Motor neuron (in vitro differentiated cells): ENCODE results near the gene TSR3. TPM values are rescaled to one million over a fixed set of nuclear protein-coding genes. Genes with fewer than 3 reads are reported as not detected.

Source experiments
- ATAC-seq, 8 experiments: fragments of 200-7000 bp; cut with Tn5 transposase; replicated peaks in 6 of 8; 2 replicates each; pipeline ENCODE4 v1.8.0; 2021; ENCODE audit warnings: mild to moderate bottlenecking in 8 of 8, moderate library complexity in 8 of 8
- H3K27ac ChIP-seq, 2 donors: fragments of 250-450 bp; sonication (Bioruptor Pico); 2 replicates each; pipeline ENCODE4 v1.9.0; 2021; ENCODE audit warnings: antibody characterized with exemption in 2 of 2, mild to moderate bottlenecking in 2 of 2, moderate library complexity in 1 of 2
- H3K4me1 ChIP-seq, 2 donors: fragments of 250-450 bp; sonication (Bioruptor Pico); replicated peaks in 1 of 2; 2 replicates each; pipeline ENCODE4 v1.6.1; 2021; ENCODE audit warnings: antibody characterized with exemption in 2 of 2, mild to moderate bottlenecking in 2 of 2, moderate library complexity in 1 of 2
- H3K4me3 ChIP-seq, 5 donors: fragments of 250-450 bp; sonication (Bioruptor Pico); 2 replicates each; pipeline ENCODE4 v1.9.0; 2021; ENCODE audit warnings: antibody characterized with exemption in 5 of 5, mild to moderate bottlenecking in 5 of 5, moderate library complexity in 4 of 5
- WGBS, 10 experiments: fragments of 450-650 bp; shearing (Covaris generic); methylation state at CpG; one replicate each; pipeline ENCODE4 v1.0.0; 2022; 5-methylcytosine and 5-hydroxymethylcytosine counted together
- in situ Hi-C, 9 experiments: fragments of 400-800 bp; cut with MboI; loops; one replicate each; pipeline ENCODE4 v1.15.0; 2021; ENCODE audit warnings: low sequenced_read_pairs in 9 of 9, low pct_unique_long_range_greater_than_20kb in 2 of 9; ENCODE audit not compliant: unreplicated experiment in 9 of 9
- total RNA-seq, 8 experiments: library from RNA; unstranded; fragments of 300-600 nt; gene quantifications; 2 replicates each; pipeline versions ENCODE4 v1.2.3 to v1.2.4, GENCODE V29; 2022

The TSR3 gene
- total RNA-seq = 10 to 100 TPM; 26.5 to 63.6 (median 39.8) TPM

DNA sequence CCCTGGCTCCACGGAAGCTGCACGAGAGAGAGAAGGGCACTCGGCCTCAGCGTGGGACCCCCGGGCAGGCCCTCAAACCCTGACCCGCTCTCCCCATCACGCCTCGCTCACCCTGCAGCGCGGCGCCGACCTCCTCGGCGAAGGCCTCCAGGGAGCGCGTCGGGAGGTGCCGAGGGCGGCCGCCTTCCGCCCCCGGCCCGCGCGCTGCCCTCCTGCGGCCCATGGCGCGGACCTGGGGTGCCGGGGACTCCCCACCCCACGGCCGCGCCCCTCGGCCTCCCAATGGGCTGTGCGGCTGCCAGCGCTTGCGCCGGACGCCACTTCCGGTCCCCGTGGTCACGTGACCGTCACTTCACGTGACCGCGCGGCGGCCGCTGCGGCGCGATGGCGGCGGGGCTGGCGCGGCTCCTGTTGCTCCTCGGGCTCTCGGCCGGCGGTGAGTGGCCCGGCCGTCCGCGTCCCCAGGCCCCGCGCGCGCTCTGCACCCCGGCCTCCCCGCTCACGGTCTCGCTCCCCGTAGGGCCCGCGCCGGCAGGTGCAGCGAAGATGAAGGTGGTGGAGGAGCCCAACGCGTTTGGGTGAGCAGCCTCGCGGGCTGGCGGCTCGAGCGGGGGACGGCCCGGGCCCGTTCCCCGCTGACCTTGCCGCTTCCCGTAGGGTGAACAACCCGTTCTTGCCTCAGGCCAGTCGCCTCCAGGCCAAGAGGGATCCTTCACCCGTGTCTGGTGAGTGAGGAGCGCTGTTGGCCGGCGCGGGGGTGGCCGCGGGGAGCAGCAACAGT is at the start of gene TSR3, which contains the start of gene GNPTG:
TSR3 (minus strand) TSS at position 297 of the 781 bp plus-strand sequence; CDS start at position 223, 74 bp downstream.
GNPTG (plus strand) TSS at position 350 of the 781 bp plus-strand sequence; CDS start at position 385, 35 bp downstream.
- Histone ChIP-seq H3K27ac (peak within 1 kb of the TSS in 1 of 2 donors; percentile 79), H3K4me3 (peak within 1 kb of the TSS; percentile 64 to 100 (median 91)), H3K4me1 (peaks cover 12 to 16% of the 10 kb centered on the region in 2 donors)
- peak; percentile 80 to 92 (median 82) for ATAC-seq
- in situ Hi-C loops = no loop called here
- 0 to 5% methylated on average over 1 to 15 of the region's 98 CpGs; no CpG with 5 or more reads in 8 of the 10 experiments for WGBS, 10 experiments

DNA sequence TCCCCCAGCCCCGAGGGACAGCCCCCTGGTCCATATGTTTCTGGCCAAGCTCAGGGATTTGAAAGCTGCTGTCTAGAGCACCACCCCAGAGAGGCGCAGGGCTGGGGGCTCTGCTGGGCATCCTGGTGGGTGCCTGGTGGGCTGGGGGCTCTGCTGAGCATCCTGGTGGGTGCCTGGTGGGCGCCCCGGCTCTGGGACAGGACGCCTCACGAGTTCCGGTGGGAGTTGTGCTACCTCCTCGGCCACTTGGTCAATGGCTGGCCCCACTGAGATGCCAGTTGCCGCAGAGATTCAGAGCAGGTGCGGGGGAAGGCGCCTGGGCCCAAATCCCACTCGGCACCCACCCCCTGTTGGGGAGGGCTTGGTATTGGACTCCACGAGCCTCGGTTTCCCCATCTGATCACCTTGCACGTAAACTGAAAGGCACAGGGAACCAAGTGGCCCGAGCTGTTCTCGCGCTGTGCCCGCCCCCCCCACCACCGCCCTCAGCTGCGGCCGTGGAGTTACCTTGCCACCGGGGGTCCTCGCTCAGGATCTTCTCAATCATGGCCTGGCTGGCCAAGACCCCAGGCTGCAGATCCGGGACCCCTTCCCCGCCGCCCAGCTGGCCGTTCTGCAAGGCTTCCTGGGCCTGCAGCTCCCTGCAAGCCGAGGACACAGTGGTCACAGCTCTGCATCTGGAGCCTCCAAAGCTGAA is 49.5 kb upstream of the TSR3 start:
- no peak overlapping the region for H3K27ac ChIP-seq
- H3K4me1 ChIP-seq = no peaks in the 10 kb centered on the region
- in situ Hi-C loops = no loop called here
- no peak overlapping the region for H3K4me3 ChIP-seq
- no peak for ATAC-seq
- WGBS, 10 experiments = 100% methylated on average over 1 to 2 of the region's 29 CpGs; no CpG with 5 or more reads in 8 of the 10 experiments

DNA sequence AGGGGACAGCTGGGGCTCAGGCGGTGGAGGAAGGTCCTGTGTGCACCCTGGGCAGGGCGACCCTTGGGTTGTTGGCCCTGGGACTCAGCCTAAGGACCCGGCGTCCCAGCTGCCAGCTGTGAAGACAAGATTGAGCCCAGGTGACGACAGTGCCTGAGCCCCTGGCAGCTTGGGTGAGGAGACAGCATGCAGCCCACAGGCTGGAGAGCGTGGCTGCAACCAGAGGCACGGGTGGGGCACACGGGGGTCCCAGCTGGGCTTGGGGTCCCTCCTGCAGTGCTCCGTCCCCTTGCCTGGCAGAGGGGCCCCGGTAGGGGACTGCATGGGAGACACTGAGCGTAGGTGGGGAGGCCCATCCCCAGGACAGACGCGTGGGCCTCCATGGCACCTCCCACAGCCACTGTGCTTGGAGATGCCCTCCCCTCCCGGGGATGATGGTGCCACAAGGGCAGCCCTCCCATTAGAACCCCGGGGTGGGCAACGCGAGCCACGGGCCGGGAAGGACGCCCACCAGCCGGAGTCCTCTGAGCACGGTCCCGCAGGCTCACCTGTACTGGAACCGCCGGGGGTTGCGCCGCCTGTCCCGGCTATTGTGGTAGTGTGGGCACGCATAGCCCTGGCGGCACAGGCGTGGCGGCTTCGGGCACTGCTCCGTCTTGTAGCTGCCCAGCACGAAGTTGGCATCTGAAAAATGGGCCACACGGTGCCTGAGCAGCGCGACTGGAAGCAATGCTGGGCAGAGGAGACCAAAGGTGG is 47.3 kb upstream of the TSR3 start:
- 96 to 100% (median 100%) methylated on average over 1 to 14 of the region's 38 CpGs; no CpG with 5 or more reads in 7 of the 10 experiments for WGBS, 10 experiments
- Histone ChIP-seq H3K27ac (no peak overlapping the region), H3K4me1 (no peaks in the 10 kb centered on the region), H3K4me3 (no peak overlapping the region)
- in situ Hi-C loops = no loop called here
- peak in 3 of 8 experiments; percentile 17 to 27 (median 19) for ATAC-seq

DNA sequence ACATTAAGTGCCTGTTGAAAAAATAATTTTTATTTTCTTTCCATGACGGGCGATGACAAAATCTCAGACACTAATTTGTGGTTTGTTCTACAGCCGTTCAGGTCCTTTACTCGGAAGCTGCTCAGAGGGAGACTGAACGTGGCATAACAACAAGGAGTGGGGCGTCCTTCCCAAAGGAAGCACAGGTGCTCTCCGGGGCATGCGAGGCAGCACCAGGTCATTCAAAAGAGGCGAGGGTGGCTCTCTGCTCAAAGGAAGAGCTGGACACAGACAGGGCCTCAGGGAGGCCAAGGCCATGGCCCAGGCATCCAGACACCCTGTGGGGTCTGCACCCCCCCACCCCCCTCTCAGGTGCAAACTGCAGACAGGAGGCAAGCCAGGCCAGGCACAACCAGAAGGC is 46.7 kb upstream of the TSR3 start:
- H3K4me3 ChIP-seq = no peak overlapping the region
- no peak overlapping the region for H3K27ac ChIP-seq
- no peaks in the 10 kb centered on the region for H3K4me1 ChIP-seq
- in situ Hi-C loops = no loop called here
- WGBS, 10 experiments = 83 to 100% (median 86%) methylated on average over 1 to 8 of the region's 9 CpGs; no CpG with 5 or more reads in 3 of the 10 experiments
- no peak for ATAC-seq

DNA sequence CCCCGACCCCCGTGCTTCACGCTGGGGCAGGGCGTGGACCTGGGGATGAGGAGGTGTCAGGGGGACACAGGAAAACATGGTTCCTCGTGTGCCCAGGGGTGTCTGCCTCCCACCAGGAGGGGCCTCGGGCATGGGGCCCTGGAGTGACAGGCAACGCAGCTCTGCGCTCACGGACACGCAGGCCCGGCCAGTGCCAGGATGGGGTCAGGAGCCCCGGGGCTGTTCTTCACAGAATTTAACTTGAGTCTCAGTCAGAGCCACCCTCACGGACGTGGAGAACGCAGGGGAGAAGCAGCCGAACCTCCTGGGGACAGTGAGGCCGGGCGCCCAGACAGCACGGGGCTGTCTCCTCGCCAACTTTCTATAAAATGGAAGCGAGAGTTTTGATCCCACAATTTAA is 46.1 kb upstream of the TSR3 start:
- Histone ChIP-seq H3K4me1 (no peaks in the 10 kb centered on the region), H3K4me3 (no peak overlapping the region), H3K27ac (no peak overlapping the region)
- no peak for ATAC-seq
- in situ Hi-C loops = no loop called here
- 73 to 100% (median 97%) methylated on average over 1 to 7 of the region's 21 CpGs; no CpG with 5 or more reads in 3 of the 10 experiments for WGBS, 10 experiments

DNA sequence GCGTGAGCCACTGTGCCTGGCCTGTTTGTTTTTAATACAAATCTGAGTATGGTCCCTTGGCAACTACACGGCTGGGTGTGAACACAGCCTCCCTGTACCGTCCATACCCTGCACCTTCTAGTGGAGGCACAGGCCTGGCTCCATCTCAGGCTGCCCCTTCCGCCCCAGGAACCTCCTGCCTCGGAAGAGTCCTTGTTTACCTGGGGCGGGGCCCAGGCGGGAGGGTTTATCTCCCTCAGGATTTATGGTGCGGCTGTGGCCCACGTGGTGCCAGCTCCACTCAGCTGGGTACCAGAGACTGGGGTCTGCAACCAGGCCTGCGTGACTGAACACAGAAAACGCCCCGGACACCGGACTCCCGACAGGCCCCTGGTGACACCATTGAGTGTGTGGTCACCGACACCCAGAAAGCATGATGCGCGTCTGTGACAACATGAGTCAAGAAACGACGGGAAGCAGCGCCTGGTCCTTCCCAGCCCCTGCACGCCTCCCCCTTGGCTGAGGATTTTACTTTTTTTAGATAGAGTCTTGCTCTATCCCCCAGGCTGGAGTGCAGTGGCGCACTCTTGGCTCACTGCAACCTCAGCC is 43.9 kb upstream of the TSR3 start:
- WGBS, 10 experiments = 78 to 98% (median 88%) methylated on average over 1 to 8 of the region's 22 CpGs; no CpG with 5 or more reads in 3 of the 10 experiments
- no peaks in the 10 kb centered on the region for H3K4me1 ChIP-seq
- no peak overlapping the region for H3K4me3 ChIP-seq
- no peak overlapping the region for H3K27ac ChIP-seq
- ATAC-seq = no peak
- in situ Hi-C loops = no loop called here

DNA sequence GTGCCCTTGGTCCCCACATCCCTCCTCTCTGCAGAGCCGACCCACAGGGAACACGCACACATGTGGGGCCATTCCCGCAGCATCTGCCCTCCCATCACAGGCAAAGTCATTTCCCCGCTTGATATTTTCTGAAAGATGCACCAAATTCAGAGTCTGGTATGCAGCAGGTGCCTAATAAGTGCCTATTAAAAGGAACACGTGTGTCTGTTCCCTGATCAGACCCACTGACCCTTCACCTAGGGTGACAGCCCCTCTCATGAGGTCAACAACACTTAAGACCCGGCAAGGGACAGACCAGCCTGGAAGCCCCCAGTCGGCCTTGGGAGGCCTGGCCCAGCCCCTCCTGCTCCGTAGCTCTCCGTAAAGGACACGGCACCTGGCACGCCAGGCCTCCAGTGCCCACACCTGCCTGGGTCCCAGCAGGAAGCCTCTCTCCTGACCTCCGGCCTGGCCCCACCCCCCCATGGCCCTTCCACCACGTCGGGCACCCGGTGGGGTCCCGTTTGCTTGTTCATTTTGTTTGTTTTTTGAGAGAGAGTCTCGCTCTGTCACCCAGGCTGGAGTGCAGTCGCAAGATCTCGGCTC is 42.8 kb upstream of the TSR3 start:
- WGBS, 10 experiments = 86 to 100% (median 100%) methylated on average over 2 to 7 of the region's 19 CpGs; no CpG with 5 or more reads in 5 of the 10 experiments
- in situ Hi-C loops = no loop called here
- Histone ChIP-seq H3K4me3 (no peak overlapping the region), H3K4me1 (no peaks in the 10 kb centered on the region), H3K27ac (no peak overlapping the region)
- ATAC-seq = no peak

DNA sequence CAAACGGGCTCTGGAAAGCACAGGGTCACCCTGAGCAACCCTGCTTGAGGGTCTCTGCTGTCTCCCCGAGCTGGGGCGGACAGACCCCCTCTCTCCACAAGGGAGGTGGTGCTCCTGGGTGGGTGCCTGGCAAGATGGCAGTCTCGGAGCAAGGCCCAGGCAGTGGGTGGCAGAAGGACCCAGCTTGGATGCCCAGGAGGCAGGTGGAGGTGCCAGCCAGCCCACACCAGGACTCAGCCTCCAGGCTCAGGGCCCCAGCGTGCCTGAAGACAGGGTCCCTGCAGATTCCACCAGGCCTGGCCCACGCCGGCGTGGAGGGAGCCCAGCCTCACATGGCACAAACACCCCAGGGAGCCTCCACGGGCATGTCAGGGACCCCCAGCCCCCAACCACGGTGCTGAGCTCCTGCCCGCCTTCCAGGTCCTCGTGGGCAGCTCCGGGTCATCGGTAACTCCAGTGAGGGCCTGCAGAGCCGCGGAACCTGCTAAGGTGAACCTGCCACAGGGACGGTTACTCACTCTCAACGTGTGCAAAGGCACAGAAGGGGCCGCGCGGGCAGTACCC is 42.0 kb upstream of the TSR3 start:
- in situ Hi-C loops = no loop called here
- Histone ChIP-seq H3K27ac (no peak overlapping the region), H3K4me3 (no peak overlapping the region), H3K4me1 (no peaks in the 10 kb centered on the region)
- 20 to 96% (median 91%) methylated on average over 2 to 17 of the region's 21 CpGs; no CpG with 5 or more reads in 6 of the 10 experiments for WGBS, 10 experiments
- ATAC-seq = no peak

DNA sequence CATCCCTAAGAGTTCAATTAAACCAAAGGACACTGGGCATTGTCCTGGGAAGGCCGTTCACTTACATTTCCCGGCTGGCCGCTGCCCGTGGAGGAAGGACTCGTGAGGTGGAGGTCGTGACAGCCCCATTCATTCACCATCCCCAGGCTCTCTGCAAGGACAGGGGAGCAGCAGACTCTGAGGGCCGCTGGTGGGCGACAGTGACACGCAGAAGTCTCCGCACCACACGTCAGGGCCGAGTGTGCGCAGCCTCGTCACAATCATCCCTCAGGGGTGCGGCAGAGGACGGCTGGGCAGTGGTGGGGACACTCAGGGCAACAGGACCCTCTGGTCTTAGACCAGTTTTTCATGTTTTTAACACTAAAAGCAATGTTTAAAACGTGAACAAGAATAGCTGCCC is 41.1 kb upstream of the TSR3 start:
- no peaks in the 10 kb centered on the region for H3K4me1 ChIP-seq
- ATAC-seq = no peak
- in situ Hi-C loops = no loop called here
- 63 to 96% (median 81%) methylated on average over 3 to 7 of the region's 17 CpGs; no CpG with 5 or more reads in 6 of the 10 experiments for WGBS, 10 experiments
- H3K27ac ChIP-seq = no peak overlapping the region
- H3K4me3 ChIP-seq = no peak overlapping the region

DNA sequence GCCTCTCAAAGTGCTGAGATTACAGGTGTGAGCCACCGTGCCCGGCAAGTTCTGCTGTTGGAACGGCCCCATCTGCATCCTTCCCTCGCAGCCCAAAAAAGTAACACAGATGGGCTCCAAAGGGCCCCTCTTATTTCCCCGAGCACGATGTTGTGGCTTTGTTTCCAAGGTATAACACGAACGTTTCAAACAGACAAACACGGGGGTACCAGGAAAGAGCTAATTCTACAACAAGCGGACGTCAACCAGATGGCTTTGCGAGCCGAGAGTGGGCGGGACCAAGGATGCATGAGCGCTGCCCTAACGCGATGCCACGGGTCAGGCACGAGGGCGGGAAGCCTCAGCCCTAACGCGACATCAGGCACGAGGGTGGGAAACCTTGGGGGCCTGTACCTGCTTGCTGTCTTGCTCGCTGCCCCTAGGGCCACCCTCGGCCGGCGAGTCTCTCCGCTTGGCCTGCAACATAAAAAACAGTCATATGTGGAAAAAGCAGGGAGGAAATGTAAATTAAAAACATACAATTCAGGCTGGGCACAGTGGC is 38.6 kb upstream of the TSR3 start:
- in situ Hi-C loops = no loop called here
- no peak overlapping the region for H3K27ac ChIP-seq
- H3K4me3 ChIP-seq = no peak overlapping the region
- WGBS, 10 experiments = 60 to 97% (median 83%) methylated on average over 1 to 7 of the region's 28 CpGs; no CpG with 5 or more reads in 6 of the 10 experiments
- ATAC-seq = no peak
- no peaks in the 10 kb centered on the region for H3K4me1 ChIP-seq

DNA sequence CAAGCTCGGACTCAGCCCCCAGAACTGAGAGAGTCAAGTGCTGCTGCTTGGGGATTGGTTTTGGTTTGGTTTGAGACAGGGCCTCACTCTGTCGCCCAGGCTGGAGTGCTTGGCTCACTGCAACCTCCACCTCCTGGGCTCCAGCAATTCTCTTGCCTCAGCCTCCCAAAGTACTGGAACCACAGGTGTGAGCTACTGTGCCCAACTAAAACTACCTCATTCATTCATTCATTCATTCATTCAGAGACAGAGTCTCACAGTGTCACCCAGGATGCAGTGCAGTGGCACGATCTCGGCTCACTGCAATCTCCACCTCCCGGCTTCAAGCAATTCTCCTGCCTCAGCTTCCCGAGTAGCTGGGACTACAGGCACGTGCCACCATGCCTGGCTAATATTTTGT is 38.1 kb upstream of the TSR3 start:
- no peak for ATAC-seq
- Histone ChIP-seq H3K4me3 (no peak overlapping the region), H3K27ac (no peak overlapping the region), H3K4me1 (no peaks in the 10 kb centered on the region)
- in situ Hi-C loops = no loop called here
- 80 to 86% (median 83%) methylated on average over 1 to 2 of the region's 7 CpGs; no CpG with 5 or more reads in 7 of the 10 experiments for WGBS, 10 experiments

DNA sequence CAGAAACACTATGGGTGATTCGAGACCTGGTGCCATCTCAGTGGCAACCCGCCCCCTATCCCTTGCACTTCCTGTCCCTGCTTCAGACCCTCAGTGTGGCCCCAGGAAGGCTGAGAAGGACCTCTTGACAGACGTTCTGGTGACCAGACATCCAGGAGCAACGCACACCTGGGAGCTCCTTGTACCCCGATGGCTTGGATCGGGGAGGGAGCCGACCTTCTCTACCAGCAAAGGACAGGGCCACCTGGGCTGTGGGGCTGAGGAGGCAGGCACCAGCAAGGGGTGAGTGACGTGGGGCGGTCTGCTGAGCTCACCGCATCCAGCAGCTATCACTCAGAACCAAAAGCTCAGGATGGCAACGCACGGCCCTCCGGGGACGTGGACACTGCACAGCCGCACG is 35.7 kb upstream of the TSR3 start:
- in situ Hi-C loops = no loop called here
- Histone ChIP-seq H3K27ac (no peak overlapping the region), H3K4me3 (no peak overlapping the region), H3K4me1 (no peaks in the 10 kb centered on the region)
- 70 to 100% (median 90%) methylated on average over 1 to 3 of the region's 16 CpGs; no CpG with 5 or more reads in 6 of the 10 experiments for WGBS, 10 experiments
- no peak for ATAC-seq
